Thymus (tissue), 11 donors: Measurements from ENCODE around the gene MBOAT2. TPM values are rescaled to one million over a fixed set of nuclear protein-coding genes. Genes with fewer than 3 reads are reported as not detected.

ENCODE experiments used
- DNase-seq, 9 donors: peaks; one replicate each; pipeline ENCODE4 v3.0.0-alpha.2; 2013; ENCODE audit warnings: low spot score in 9 of 9, low read depth in 6 of 9, missing footprints in 1 of 9
- H3K27ac ChIP-seq, 2 donors: one replicate each; pipeline ENCODE4 v1.5.1; 2013; ENCODE audit warnings: control low read depth in 1 of 2, low read depth in 1 of 2, low read length in 1 of 2, mild to moderate bottlenecking in 1 of 2, moderate library complexity in 1 of 2
- H3K27me3 ChIP-seq, 2 donors: one replicate each; pipeline ENCODE4 v1.5.1; 2013; ENCODE audit warnings: low read length in 1 of 2; ENCODE audit not compliant: control insufficient read depth in 2 of 2, insufficient read depth in 1 of 2
- H3K36me3 ChIP-seq, 2 donors: one replicate each; pipeline ENCODE4 v1.5.1; 2013; ENCODE audit warnings: low read length in 1 of 2, mild to moderate bottlenecking in 1 of 2, moderate library complexity in 1 of 2; ENCODE audit not compliant: control insufficient read depth in 2 of 2, insufficient read depth in 2 of 2
- H3K4me1 ChIP-seq, 2 donors: one replicate each; pipeline ENCODE4 v1.5.1; 2013; ENCODE audit warnings: low read length in 2 of 2; ENCODE audit not compliant: control insufficient read depth in 2 of 2, insufficient read depth in 2 of 2
- H3K4me3 ChIP-seq, 2 donors: one replicate each; pipeline ENCODE4 v1.5.1; 2013; ENCODE audit warnings: low read length in 2 of 2, control low read depth in 1 of 2, mild to moderate bottlenecking in 1 of 2
- H3K9me3 ChIP-seq, 2 donors: one replicate each; pipeline ENCODE4 v1.5.1; 2013; ENCODE audit warnings: low read length in 1 of 2, mild to moderate bottlenecking in 1 of 2; ENCODE audit not compliant: control insufficient read depth in 2 of 2, insufficient read depth in 1 of 2
- WGBS: extraction: QIAGEN DNeasy Blood & Tissue Kit; methylation state at CpG from one replicate; pipeline ENCODE4 v1.1.7; 2013; 5-methylcytosine and 5-hydroxymethylcytosine counted together
- polyA plus RNA-seq: library from polyadenylated mRNA; stranded (reverse); fragments of 200-250 nt; gene quantifications from one replicate; pipeline ENCODE4 v1.2.3, GENCODE V29; 2013
- total RNA-seq: library from RNA; stranded (reverse); fragments of 120-200 nt; gene quantifications from one replicate; pipeline ENCODE4 v1.2.4, GENCODE V29; 2013
- donor health status: healthy.

The MBOAT2 gene
- total and polyA plus RNA-seq, 2 donors = 6.0 to 17.2 TPM

DNA sequence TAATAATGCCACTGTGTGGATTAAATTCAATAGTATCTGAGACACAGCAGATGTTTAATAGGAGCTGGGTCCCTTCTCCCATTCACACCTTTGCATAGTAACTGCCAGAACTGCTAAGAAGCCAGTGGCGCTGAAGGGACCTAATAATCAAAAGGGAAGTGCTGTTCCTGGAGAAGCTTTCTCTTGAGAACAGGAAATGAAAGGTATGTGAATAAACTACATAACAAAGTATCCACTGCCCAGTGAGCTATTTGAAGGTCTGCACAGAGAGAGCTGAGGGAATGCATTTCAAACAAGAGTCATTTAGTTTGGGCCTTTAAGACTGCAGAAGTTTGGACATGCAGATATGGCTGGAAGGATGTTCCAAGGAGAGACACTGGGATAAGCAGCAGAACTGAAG lies 110.0 kb downstream of the MBOAT2 start:
- Histone ChIP-seq H3K4me3 (no peak overlapping the region), H3K27me3 (no peaks in the 10 kb centered on the region), H3K4me1 (no peaks in the 10 kb centered on the region), H3K9me3 (peaks cover 0 to 3% of the 10 kb centered on the region in 2 donors), H3K36me3 (no peaks in the 10 kb centered on the region), H3K27ac (no peak overlapping the region)
- 74% methylated on average over 1 of the region's 1 CpG for WGBS
- no peak for DNase-seq

- Histone ChIP-seq H3K4me3 (no peak overlapping the region), H3K27me3 (no peaks in the 10 kb centered on the region), H3K27ac (no peak overlapping the region), H3K4me1 (no peaks in the 10 kb centered on the region), H3K9me3 (peaks cover 0 to 3% of the 10 kb centered on the region in 2 donors), H3K36me3 (no peaks in the 10 kb centered on the region)
- 98% methylated on average over 2 of the region's 2 CpGs for WGBS
- DNase-seq = no peak
Measured at GRCh38 chr2:8892111-8892510, 111.4 kb downstream of the MBOAT2 start.

DNA sequence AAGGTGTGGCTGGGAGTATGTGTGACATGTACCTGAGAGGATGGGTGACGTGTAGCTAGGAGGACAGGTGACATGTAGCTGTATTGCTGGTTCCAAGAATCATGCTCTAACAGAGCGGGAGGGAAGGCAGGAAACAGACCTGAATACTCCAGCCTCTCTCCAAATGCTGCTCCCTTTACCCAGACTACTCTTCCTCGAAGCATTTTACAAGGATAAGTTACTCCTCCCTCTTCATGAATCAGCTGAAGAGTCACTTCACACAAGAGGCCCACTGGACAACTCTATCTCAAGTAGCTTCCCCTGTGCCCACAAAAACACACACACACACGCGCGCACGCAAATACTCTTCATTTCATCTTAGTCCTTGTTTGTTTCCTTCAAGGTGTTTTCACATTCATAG lies 113.5 kb downstream of the MBOAT2 start:
- H3K27ac ChIP-seq = no peak overlapping the region

GRCh38 chr2:8888963-8889362 lies 114.5 kb downstream of the MBOAT2 start:
- no peak overlapping the region for H3K27ac ChIP-seq
- WGBS = 98% methylated on average over 8 of the region's 8 CpGs
- no peak for DNase-seq
- no peaks in the 10 kb centered on the region for H3K9me3 ChIP-seq
- H3K4me3 ChIP-seq = no peak overlapping the region
- no peaks in the 10 kb centered on the region for H3K36me3 ChIP-seq
- no peaks in the 10 kb centered on the region for H3K27me3 ChIP-seq
- H3K4me1 ChIP-seq = no peaks in the 10 kb centered on the region

More for the DNA sequence above, 113.5 kb downstream of the MBOAT2 start:
- WGBS = 97% methylated on average over 7 of the region's 7 CpGs
- Histone ChIP-seq H3K27me3 (no peaks in the 10 kb centered on the region), H3K9me3 (no peaks in the 10 kb centered on the region), H3K4me3 (no peak overlapping the region), H3K4me1 (no peaks in the 10 kb centered on the region), H3K36me3 (no peaks in the 10 kb centered on the region)
- DNase-seq = no peak

DNA sequence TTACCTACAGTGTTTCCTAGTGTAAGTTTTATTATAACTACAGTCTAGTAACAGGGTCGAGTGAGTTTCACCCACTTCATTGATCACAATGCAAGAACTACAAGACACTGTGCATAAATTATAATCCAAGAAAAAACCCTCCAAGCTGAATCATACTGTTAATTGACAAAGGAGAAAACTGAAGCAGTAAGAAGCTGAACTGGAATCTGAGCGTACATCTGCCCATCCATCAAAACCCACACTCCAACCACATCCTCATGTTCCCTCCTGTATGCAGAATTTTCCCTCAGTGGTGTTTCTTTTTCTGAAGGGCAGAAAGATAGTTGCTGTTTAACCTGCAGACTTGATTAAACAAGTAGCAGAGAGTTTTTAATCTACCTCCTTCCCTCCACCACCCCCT lies 116.6 kb downstream of the MBOAT2 start:
- Histone ChIP-seq H3K27me3 (no peaks in the 10 kb centered on the region), H3K4me1 (no peaks in the 10 kb centered on the region), H3K36me3 (no peaks in the 10 kb centered on the region), H3K4me3 (no peak overlapping the region), H3K9me3 (no peaks in the 10 kb centered on the region), H3K27ac (no peak overlapping the region)
- WGBS = 40% methylated on average over 2 of the region's 2 CpGs
- peak in 1 of 9 donors; percentile 2 for DNase-seq

DNA sequence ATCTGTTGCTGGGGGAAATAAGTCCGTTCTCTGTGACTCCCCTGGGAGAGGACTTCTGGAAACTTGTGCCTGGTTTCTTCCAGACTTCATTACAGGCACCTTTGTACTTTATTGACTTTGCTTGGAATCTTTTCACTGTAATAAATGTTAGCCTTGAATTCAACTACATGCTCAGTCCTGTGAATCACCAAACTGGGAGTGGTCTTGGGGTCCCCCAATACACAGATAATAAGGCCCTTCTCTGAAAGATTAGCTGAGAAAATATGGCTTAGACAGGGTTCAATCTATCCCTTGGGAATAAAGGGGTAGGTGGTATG lies 117.3 kb downstream of the MBOAT2 start:
- H3K36me3 ChIP-seq = no peaks in the 10 kb centered on the region
- 94% methylated on average over 1 of the region's 1 CpG for WGBS
- H3K27ac ChIP-seq = no peak overlapping the region
- H3K27me3 ChIP-seq = no peaks in the 10 kb centered on the region
- no peaks in the 10 kb centered on the region for H3K4me1 ChIP-seq
- no peak for DNase-seq
- no peaks in the 10 kb centered on the region for H3K9me3 ChIP-seq
- no peak overlapping the region for H3K4me3 ChIP-seq

GRCh38 chr2:8885449-8886201 lies 117.9 kb downstream of the MBOAT2 start:
- DNase-seq = no peak
- no peaks in the 10 kb centered on the region for H3K27me3 ChIP-seq
- H3K4me3 ChIP-seq = no peak overlapping the region
- no peaks in the 10 kb centered on the region for H3K9me3 ChIP-seq
- H3K27ac ChIP-seq = no peak overlapping the region
- no peaks in the 10 kb centered on the region for H3K36me3 ChIP-seq
- 99% methylated on average over 7 of the region's 7 CpGs for WGBS
- H3K4me1 ChIP-seq = no peaks in the 10 kb centered on the region

- Histone ChIP-seq H3K36me3 (no peaks in the 10 kb centered on the region), H3K27ac (no peak overlapping the region), H3K4me3 (no peak overlapping the region), H3K4me1 (no peaks in the 10 kb centered on the region), H3K9me3 (no peaks in the 10 kb centered on the region), H3K27me3 (no peaks in the 10 kb centered on the region)
- WGBS = 95% methylated on average over 4 of the region's 4 CpGs
- no peak for DNase-seq
Measured at GRCh38 chr2:8884812-8885211, 118.7 kb downstream of the MBOAT2 start.

DNA sequence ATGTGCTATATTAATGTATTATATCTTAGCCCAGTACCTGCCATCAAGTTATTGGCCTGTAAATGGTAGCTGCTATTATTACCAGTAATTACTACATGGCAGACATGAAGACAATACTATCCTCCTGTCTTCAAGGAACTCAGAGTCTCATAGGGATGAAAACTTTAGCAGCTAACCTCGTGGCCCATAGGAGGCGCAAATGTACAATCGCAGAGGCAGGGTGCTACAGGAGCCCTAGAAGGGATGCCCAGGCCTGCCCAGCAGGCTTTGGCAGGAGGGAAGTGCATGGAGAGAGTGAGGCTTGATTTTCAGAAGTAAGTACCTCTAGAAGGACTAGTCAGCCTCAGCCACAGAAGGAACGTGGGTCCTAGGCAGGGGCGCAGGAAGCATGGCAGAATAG lies 121.4 kb downstream of the MBOAT2 start:
- peak in 3 of 9 donors; percentile 5 to 27 (median 12) for DNase-seq
- H3K4me3 ChIP-seq = no peak overlapping the region
- 94% methylated on average over 5 of the region's 5 CpGs for WGBS
- no peaks in the 10 kb centered on the region for H3K36me3 ChIP-seq
- H3K27ac ChIP-seq = no peak overlapping the region
- no peaks in the 10 kb centered on the region for H3K9me3 ChIP-seq
- no peaks in the 10 kb centered on the region for H3K27me3 ChIP-seq
- no peaks in the 10 kb centered on the region for H3K4me1 ChIP-seq
